HCEC 1CT (cell line): ENCODE results near the gene ABCC12.

Experiments used
- DNase-seq: peaks from one replicate; pipeline ENCODE4 v3.0.0-alpha.2; 2017

Gene ABCC12

DNA sequence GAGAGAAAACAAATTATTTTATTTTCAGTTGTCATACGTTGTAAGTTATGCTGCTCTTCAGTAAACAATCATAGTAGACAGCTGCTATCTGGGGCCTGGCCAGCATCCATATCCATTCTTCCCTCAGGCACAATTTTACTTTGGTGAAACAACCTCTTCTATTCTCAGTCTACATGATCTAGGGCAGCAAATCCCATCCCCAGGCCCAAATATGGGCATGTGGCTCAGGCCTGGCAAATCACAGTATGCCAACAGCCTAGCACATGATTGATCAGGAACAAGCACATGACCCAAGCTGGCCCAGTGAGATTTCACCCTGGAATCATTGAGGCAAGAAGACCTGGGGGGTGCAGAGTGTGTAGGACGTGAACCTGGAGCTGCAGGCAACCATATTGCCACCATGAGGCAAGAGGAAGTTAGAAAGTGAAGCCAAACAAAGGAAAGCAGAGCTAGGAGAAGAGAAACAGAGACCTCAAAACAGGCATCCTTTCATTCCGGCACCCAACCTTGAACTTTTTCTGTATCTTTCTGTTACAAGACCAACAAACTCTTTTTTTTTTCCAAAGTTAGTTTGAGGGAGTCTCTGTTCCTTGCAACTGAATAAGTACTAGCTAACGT, 10.3 kb upstream of the ABCC12 start:
- DNase-seq = no peak

- DNase-seq = peak; percentile 65
Observed at GRCh38 chr16:48164907-48165715, 9.3 kb upstream of the ABCC12 start.

- DNase-seq = no peak
Observed at GRCh38 chr16:48162839-48163410, 7.1 kb upstream of the ABCC12 start.

GRCh38 chr16:48161906-48162305, 6.1 kb upstream of the ABCC12 start:
- DNase-seq = no peak

DNA sequence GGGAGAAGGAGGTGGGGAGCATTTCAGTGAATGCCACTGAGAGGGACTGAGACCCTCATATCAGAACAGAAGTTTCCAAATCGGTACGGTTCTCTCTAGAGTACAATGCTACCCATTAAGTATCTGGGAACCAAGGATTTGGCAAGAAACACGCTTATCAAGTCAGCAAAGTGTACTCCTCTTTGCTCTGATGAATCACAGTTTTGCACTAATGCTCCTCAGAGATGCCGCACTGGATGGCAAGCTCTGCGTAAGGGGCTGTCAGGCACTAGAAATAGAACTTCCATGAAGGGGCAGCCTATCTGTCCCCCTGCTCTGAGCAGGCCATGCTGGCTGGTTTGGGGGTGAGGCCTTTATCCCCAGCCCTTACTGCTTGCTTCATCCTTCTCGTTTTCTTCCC, 4.8 kb upstream of the ABCC12 start:
- DNase-seq = no peak

- DNase-seq = peak; percentile 73
Observed at GRCh38 chr16:48158296-48158695, 2.5 kb upstream of the ABCC12 start.

- DNase-seq = no peak
Observed at GRCh38 chr16:48157794-48158193, 2.0 kb upstream of the ABCC12 start.

- no peak for DNase-seq
Observed at GRCh38 chr16:48157302-48157701, 1.5 kb upstream of the ABCC12 start.

GRCh38 chr16:48156790-48157209, 1.0 kb upstream of the ABCC12 start:
- peak; percentile 67 for DNase-seq

GRCh38 chr16:48153774-48154173, 2.0 kb downstream of the ABCC12 start:
- DNase-seq = no peak

GRCh38 chr16:48152226-48152625, 3.6 kb downstream of the ABCC12 start:
- no peak for DNase-seq

DNA sequence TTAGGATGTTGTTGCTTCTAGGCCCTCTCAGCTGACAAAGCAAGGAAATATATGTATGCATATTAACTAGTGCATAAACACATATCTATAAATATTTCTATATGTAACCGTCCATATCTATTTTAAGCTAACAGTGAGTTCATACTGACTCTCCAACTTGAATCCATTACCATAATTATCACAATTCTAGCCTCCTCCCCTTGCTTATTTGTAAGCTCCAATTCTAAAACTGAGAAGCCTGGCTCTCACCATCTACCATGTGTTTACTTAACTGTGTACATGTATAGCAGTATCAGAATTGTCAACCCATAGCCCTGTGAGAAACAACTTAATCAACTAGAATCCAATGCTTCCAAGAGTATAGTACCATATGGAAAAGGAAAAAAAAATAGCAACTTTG, 5.1 kb downstream of the ABCC12 start:
- DNase-seq = no peak

DNA sequence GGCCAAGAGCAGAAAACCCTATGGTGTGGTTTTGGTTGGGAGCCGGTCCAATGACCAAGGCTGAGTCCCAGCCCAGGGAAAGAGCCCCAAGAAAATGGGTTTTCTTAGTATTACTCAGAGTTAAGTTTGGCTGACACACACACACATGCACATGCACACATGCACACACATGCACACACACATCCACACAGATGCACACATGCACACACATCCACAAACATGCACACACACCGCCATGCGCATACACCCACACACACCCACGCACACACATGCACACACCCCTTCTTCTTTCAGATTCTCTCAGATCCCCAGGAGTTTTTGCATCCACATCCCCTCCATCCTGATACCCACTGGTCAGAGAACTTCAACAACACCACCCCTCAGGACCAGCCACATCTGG, 9.1 kb downstream of the ABCC12 start:
- no peak for DNase-seq

DNA sequence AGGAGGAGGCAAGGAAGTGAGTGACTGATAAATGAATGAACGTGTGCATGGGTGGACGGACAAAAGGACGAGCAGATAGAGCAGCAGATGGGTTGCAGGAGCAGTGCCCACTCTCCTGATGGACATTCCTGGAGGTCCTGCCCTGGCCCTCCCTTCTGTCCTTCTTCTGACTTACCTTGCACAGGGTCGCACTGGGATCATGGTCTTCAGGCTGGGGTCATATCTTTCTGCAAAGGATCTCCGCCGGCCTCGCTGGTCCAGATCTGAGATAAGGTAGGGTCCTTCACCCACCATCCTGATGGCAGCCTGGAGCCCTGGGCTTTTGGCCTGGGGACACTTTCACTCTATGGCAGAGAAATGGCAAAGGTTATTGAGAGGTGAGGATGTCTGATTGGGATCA, 9.7 kb downstream of the ABCC12 start:
- no peak for DNase-seq

DNA sequence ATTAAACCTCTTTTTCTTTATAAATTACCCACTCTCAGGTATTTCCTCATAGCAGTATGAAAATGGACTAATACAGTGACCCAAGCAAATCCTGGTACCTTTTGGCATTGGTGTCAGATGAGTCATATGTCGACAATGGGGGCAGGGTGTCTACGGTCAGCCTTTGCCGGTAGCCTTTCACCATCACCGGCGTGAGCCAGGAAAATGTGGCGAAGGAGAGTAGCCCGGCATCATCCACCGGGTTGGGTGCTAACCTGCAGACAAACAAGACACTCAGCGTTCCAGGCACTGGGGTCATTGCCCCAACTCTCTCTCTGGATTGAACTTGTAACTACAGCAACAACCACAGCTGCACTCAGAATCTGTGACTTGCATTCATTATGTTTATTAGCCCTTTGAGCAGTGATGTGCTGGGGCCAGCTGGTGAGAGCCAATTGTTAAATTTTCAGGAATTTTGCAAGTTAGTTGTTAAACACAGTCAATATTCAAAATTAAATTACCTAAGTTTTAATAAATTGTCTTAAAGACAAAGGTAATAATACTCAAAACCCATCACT, 11.9 kb downstream of the ABCC12 start:
- DNase-seq = no peak

DNA sequence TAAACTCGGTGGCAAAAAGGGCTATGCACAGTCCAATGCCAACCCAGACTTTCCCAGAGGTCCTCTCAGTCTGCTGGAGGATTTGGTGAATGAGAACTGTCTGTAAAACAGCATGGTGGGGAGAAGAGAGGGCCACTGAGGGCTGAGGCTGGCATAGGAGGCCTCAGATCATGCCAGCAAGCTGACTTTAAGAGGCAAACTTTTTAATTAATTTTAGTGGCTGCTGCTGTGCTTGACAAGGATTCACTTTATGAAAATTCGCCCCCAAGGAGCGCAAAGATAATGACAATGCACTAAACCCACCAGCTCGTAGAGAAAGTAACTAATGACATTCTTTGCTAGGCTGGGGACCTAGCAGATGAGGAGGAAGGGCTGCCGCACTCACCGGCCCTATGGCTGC, 15.0 kb downstream of the ABCC12 start:
- DNase-seq = no peak

- no peak for DNase-seq
Observed at GRCh38 chr16:48139517-48139916, 16.3 kb downstream of the ABCC12 start.

GRCh38 chr16:48138543-48138942, 17.2 kb downstream of the ABCC12 start:
- DNase-seq = no peak

GRCh38 chr16:48137822-48138221, 18.0 kb downstream of the ABCC12 start:
- no peak for DNase-seq

GRCh38 chr16:48136547-48137360, 19.0 kb downstream of the ABCC12 start:
- DNase-seq = no peak

DNA sequence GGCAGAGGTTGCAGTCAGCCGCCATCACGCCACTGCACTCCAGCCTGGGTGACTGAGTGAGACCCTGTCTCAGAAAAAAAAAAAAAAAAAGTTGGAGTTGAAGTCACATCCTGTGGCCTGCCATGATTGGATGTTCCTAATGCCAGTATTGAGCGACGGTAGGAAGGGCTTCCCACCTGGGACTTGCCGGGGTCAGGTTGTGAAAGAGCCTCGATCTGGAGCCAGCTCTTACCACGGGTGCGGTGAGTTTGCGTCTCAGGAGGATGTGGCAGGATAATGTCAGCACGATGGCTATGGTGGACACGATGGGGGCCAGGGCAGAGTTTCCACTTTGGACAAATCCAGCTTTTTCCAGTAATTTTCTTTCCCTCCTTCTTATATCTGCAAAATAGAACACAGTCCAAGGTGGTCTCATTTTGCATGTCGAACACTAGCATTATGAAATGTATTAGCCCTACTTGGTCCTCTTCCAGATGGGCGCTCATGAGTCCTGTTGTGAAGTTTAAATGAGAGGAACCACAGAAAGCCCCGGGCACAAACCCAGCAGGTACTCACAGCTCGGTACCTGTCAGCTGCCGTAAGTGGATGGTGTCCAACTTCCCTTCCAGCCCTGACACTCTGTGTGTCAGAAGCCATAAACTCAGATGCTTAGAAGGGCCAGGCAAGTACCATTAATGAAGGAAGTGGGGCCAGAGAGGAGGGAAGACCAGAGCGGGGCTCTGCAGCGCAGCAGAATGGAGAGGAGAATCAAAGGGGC, 22.2 kb downstream of the ABCC12 start:
- no peak for DNase-seq

DNA sequence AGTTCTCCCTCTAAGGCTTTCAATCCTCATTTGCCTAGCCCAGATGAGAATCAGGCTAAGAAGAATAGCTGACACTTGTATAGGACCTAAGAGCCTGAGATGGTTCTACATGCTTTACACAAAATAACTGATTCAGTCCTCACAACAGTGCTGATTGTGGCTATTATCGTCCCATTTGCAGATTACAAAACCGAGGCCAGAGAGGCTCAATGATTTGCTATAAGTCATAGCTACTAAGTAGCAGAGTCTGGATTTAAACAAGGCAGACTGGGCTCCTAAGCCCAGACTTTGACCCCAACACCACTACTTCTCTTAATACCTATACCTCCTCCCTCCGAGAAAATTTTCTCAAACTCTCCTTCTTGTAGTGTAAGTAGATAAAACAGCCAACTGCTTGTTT, 23.1 kb downstream of the ABCC12 start:
- DNase-seq = no peak
